Measurements from ENCODE around the gene TENM3. TPM values are rescaled to one million over a fixed set of nuclear protein-coding genes. Genes with fewer than 3 reads are reported as not detected.

Gene TENM3
- total RNA-seq, 1 experiment from 2014 or later, result 71.0 TPM

- ATAC-seq (no peak), DNase-seq (ENCODE audit: low spot score) (no peak)
- ChIA-PET CTCF (no interaction called here), POLR2A (no interaction called here)
- TF ChIP-seq FOXJ3 (CRISPR knock-in tag; IDR thresholded peaks at IDR 0.05; ENCODE audit: borderline replicate concordance) (no peak), CBFB (CRISPR knock-in tag; IDR thresholded peaks at IDR 0.05; ENCODE audit: low read depth) (no peak), ZNF671 (CRISPR knock-in tag; IDR thresholded peaks at IDR 0.05) (no peak), CREB1 (CRISPR knock-in tag; IDR thresholded peaks at IDR 0.05) (no peak), ZNF281 (CRISPR knock-in tag; IDR thresholded peaks at IDR 0.05) (no peak), HMGA2 (CRISPR knock-in tag; IDR thresholded peaks at IDR 0.05) (no peak), NFYB (CRISPR knock-in tag; conservative IDR thresholded peaks at IDR 0.05; ENCODE audit: low read depth) (no peak), JAZF1 (CRISPR knock-in tag; IDR thresholded peaks at IDR 0.05) (no peak), ZNF532 (CRISPR knock-in tag; IDR thresholded peaks at IDR 0.05; ENCODE audit: borderline replicate concordance) (no peak), ZNF416 (CRISPR knock-in tag; IDR thresholded peaks at IDR 0.05) (no peak), TP53 (CRISPR knock-in tag; IDR thresholded peaks at IDR 0.05) (no peak), JUN (CRISPR knock-in tag; IDR thresholded peaks at IDR 0.05) (no peak), E2F4 (CRISPR knock-in tag; IDR thresholded peaks at IDR 0.05; ENCODE audit: borderline replicate concordance, low read depth) (no peak), NR1H2 (CRISPR knock-in tag; IDR thresholded peaks at IDR 0.05) (no peak), ERG (CRISPR knock-in tag; IDR thresholded peaks at IDR 0.05) (no peak), ATF2 (CRISPR knock-in tag; IDR thresholded peaks at IDR 0.05; ENCODE audit: borderline replicate concordance, low read depth) (no peak)
- TF ChIP-seq, protein P1, sequence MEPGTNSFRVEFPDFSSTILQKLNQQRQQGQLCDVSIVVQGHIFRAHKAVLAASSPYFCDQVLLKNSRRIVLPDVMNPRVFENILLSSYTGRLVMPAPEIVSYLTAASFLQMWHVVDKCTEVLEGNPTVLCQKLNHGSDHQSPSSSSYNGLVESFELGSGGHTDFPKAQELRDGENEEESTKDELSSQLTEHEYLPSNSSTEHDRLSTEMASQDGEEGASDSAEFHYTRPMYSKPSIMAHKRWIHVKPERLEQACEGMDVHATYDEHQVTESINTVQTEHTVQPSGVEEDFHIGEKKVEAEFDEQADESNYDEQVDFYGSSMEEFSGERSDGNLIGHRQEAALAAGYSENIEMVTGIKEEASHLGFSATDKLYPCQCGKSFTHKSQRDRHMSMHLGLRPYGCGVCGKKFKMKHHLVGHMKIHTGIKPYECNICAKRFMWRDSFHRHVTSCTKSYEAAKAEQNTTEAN (CRISPR knock-in tag; IDR thresholded peaks at IDR 0.05), result no peak
- TF ChIP-seq, protein P2, sequence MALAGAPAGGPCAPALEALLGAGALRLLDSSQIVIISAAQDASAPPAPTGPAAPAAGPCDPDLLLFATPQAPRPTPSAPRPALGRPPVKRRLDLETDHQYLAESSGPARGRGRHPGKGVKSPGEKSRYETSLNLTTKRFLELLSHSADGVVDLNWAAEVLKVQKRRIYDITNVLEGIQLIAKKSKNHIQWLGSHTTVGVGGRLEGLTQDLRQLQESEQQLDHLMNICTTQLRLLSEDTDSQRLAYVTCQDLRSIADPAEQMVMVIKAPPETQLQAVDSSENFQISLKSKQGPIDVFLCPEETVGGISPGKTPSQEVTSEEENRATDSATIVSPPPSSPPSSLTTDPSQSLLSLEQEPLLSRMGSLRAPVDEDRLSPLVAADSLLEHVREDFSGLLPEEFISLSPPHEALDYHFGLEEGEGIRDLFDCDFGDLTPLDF (CRISPR knock-in tag; IDR thresholded peaks at IDR 0.05), result no peak
- TF ChIP-seq, protein P3, sequence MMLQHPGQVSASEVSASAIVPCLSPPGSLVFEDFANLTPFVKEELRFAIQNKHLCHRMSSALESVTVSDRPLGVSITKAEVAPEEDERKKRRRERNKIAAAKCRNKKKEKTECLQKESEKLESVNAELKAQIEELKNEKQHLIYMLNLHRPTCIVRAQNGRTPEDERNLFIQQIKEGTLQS (CRISPR knock-in tag; conservative IDR thresholded peaks at IDR 0.05), result no peak
- Mint-ChIP-seq H3K27ac (peak overlapping the region; percentile 53; the same call in 1 of the 2 replicates), H3K27me3 (ENCODE audit: low read depth) (no peaks in the 10 kb centered on the region), H3K4me1 (peaks cover 28% of the 10 kb centered on the region), H3K4me3 (no peak overlapping the region), H3K9me3 (no peaks in the 10 kb centered on the region), H3K36me3 (no peaks in the 10 kb centered on the region)
These were observed 221.9 kb downstream of the TENM3 start for GRCh38 chr4:182465114-182465513.
